ENCODE data around the gene FAM184B.

The FAM184B gene

GRCh38 chr4:17633600-17633999, 147.8 kb downstream of the FAM184B start:
- H3K4me3 ChIP-seq (ENCODE audit: low read length), result no peak overlapping the region
- peaks cover 81% of the 10 kb centered on the region for H3K36me3 ChIP-seq (ENCODE audit: insufficient read depth, low read length)
- H3K27ac ChIP-seq (ENCODE audit: low read depth, low read length), result no peak overlapping the region
- no peaks in the 10 kb centered on the region for H3K27me3 ChIP-seq (ENCODE audit: insufficient read depth, low read length)
- H3K9ac ChIP-seq (ENCODE audit: low read depth, low read length), result no peak overlapping the region
- H3K9me3 ChIP-seq (ENCODE audit: insufficient read depth, low read depth, low read length), result no peaks in the 10 kb centered on the region
- 98% methylated on average over 9 of the region's 9 CpGs for WGBS
- no peaks in the 10 kb centered on the region for H3K4me1 ChIP-seq (ENCODE audit: insufficient read depth, low read length)

GRCh38 chr4:17630228-17630627, 151.2 kb downstream of the FAM184B start:
- over 99% methylated on average over 4 of the region's 4 CpGs for WGBS
- no peaks in the 10 kb centered on the region for H3K27me3 ChIP-seq (ENCODE audit: insufficient read depth, low read length)
- H3K9me3 ChIP-seq (ENCODE audit: insufficient read depth, low read depth, low read length), result no peaks in the 10 kb centered on the region

GRCh38 chr4:17624821-17625220, 156.6 kb downstream of the FAM184B start:
- H3K4me1 ChIP-seq (ENCODE audit: insufficient read depth, low read length), result no peaks in the 10 kb centered on the region
- H3K36me3 ChIP-seq (ENCODE audit: insufficient read depth, low read length), result peaks cover 99% of the 10 kb centered on the region
- H3K27me3 ChIP-seq (ENCODE audit: insufficient read depth, low read length), result no peaks in the 10 kb centered on the region
- H3K27ac ChIP-seq (ENCODE audit: low read depth, low read length), result no peak overlapping the region
- WGBS, result 94% methylated on average over 2 of the region's 2 CpGs
- no peak overlapping the region for H3K4me3 ChIP-seq (ENCODE audit: low read length)
- H3K9ac ChIP-seq (ENCODE audit: low read depth, low read length), result no peak overlapping the region
- no peaks in the 10 kb centered on the region for H3K9me3 ChIP-seq (ENCODE audit: insufficient read depth, low read depth, low read length)

More at GRCh38 chr4:17630228-17630627, 151.2 kb downstream of the FAM184B start:
- Histone ChIP-seq H3K9ac (ENCODE audit: low read depth, low read length) (no peak overlapping the region), H3K4me3 (ENCODE audit: low read length) (no peak overlapping the region), H3K36me3 (ENCODE audit: insufficient read depth, low read length) (peaks cover 98% of the 10 kb centered on the region), H3K27ac (ENCODE audit: low read depth, low read length) (no peak overlapping the region), H3K4me1 (ENCODE audit: insufficient read depth, low read length) (no peaks in the 10 kb centered on the region)

GRCh38 chr4:17623451-17624001, 157.9 kb downstream of the FAM184B start:
- Histone ChIP-seq H3K4me3 (ENCODE audit: low read length) (no peak overlapping the region), H3K36me3 (ENCODE audit: insufficient read depth, low read length) (peaks cover 98% of the 10 kb centered on the region), H3K9me3 (ENCODE audit: insufficient read depth, low read depth, low read length) (no peaks in the 10 kb centered on the region), H3K4me1 (ENCODE audit: insufficient read depth, low read length) (no peaks in the 10 kb centered on the region), H3K27ac (ENCODE audit: low read depth, low read length) (no peak overlapping the region), H3K9ac (ENCODE audit: low read depth, low read length) (no peak overlapping the region), H3K27me3 (ENCODE audit: insufficient read depth, low read length) (no peaks in the 10 kb centered on the region)
- WGBS, result 95% methylated on average over 7 of the region's 7 CpGs

GRCh38 chr4:17619416-17620105, 161.9 kb downstream of the FAM184B start:
- H3K9ac ChIP-seq (ENCODE audit: low read depth, low read length), result no peak overlapping the region
- H3K27ac ChIP-seq (ENCODE audit: low read depth, low read length), result no peak overlapping the region
- WGBS, result 90% methylated on average over 7 of the region's 7 CpGs
- no peaks in the 10 kb centered on the region for H3K9me3 ChIP-seq (ENCODE audit: insufficient read depth, low read depth, low read length)
- H3K36me3 ChIP-seq (ENCODE audit: insufficient read depth, low read length), result peaks cover 80% of the 10 kb centered on the region
- H3K27me3 ChIP-seq (ENCODE audit: insufficient read depth, low read length), result no peaks in the 10 kb centered on the region
- H3K4me1 ChIP-seq (ENCODE audit: insufficient read depth, low read length), result no peaks in the 10 kb centered on the region
- no peak overlapping the region for H3K4me3 ChIP-seq (ENCODE audit: low read length)

GRCh38 chr4:17618926-17619325, 162.5 kb downstream of the FAM184B start:
- H3K36me3 ChIP-seq (ENCODE audit: insufficient read depth, low read length), result peaks cover 73% of the 10 kb centered on the region
- WGBS, result 51% methylated on average over 1 of the region's 1 CpG
- H3K9me3 ChIP-seq (ENCODE audit: insufficient read depth, low read depth, low read length), result no peaks in the 10 kb centered on the region
- no peak overlapping the region for H3K27ac ChIP-seq (ENCODE audit: low read depth, low read length)
- no peak overlapping the region for H3K4me3 ChIP-seq (ENCODE audit: low read length)
- H3K27me3 ChIP-seq (ENCODE audit: insufficient read depth, low read length), result no peaks in the 10 kb centered on the region
- H3K9ac ChIP-seq (ENCODE audit: low read depth, low read length), result no peak overlapping the region
- H3K4me1 ChIP-seq (ENCODE audit: insufficient read depth, low read length), result no peaks in the 10 kb centered on the region

- WGBS, result 92% methylated on average over 5 of the region's 5 CpGs
- Histone ChIP-seq H3K27me3 (ENCODE audit: insufficient read depth, low read length) (no peaks in the 10 kb centered on the region), H3K36me3 (ENCODE audit: insufficient read depth, low read length) (peaks cover 47% of the 10 kb centered on the region), H3K9ac (ENCODE audit: low read depth, low read length) (no peak overlapping the region), H3K9me3 (ENCODE audit: insufficient read depth, low read depth, low read length) (no peaks in the 10 kb centered on the region), H3K27ac (ENCODE audit: low read depth, low read length) (no peak overlapping the region), H3K4me1 (ENCODE audit: insufficient read depth, low read length) (no peaks in the 10 kb centered on the region), H3K4me3 (ENCODE audit: low read length) (no peak overlapping the region)
These were observed 165.1 kb downstream of the FAM184B start for GRCh38 chr4:17616283-17616682.

GRCh38 chr4:17614416-17615299, 166.8 kb downstream of the FAM184B start, which contains the start of gene MED28:
Gene MED28 (plus strand): TSS chr4:17614641. CDS start chr4:17614655, 14 bp downstream.
- under 1% methylated on average over 45 of the region's 46 CpGs for WGBS
- Histone ChIP-seq H3K27me3 (ENCODE audit: insufficient read depth, low read length) (no peaks in the 10 kb centered on the region), H3K9ac (ENCODE audit: low read depth, low read length) (peak within 1 kb of the TSS; percentile 96), H3K4me3 (ENCODE audit: low read length) (peak within 1 kb of the TSS; percentile 90), H3K4me1 (ENCODE audit: insufficient read depth, low read length) (no peaks in the 10 kb centered on the region), H3K27ac (ENCODE audit: low read depth, low read length) (peak within 1 kb of the TSS; percentile 82), H3K36me3 (ENCODE audit: insufficient read depth, low read length) (peaks cover 31% of the 10 kb centered on the region), H3K9me3 (ENCODE audit: insufficient read depth, low read depth, low read length) (no peaks in the 10 kb centered on the region)

- Histone ChIP-seq H3K27ac (ENCODE audit: low read depth, low read length) (no peak overlapping the region), H3K27me3 (ENCODE audit: insufficient read depth, low read length) (no peaks in the 10 kb centered on the region), H3K36me3 (ENCODE audit: insufficient read depth, low read length) (peaks cover 23% of the 10 kb centered on the region), H3K9me3 (ENCODE audit: insufficient read depth, low read depth, low read length) (no peaks in the 10 kb centered on the region), H3K9ac (ENCODE audit: low read depth, low read length) (peak overlapping the region; percentile 96), H3K4me3 (ENCODE audit: low read length) (peak overlapping the region; percentile 90), H3K4me1 (ENCODE audit: insufficient read depth, low read length) (no peaks in the 10 kb centered on the region)
- 1% methylated on average over 18 of the region's 23 CpGs for WGBS
These were observed 167.5 kb downstream of the FAM184B start for GRCh38 chr4:17613761-17614415.

- Histone ChIP-seq H3K4me1 (ENCODE audit: insufficient read depth, low read length) (no peaks in the 10 kb centered on the region), H3K27me3 (ENCODE audit: insufficient read depth, low read length) (no peaks in the 10 kb centered on the region), H3K4me3 (ENCODE audit: low read length) (no peak overlapping the region), H3K9me3 (ENCODE audit: insufficient read depth, low read depth, low read length) (no peaks in the 10 kb centered on the region), H3K27ac (ENCODE audit: low read depth, low read length) (no peak overlapping the region), H3K36me3 (ENCODE audit: insufficient read depth, low read length) (peaks cover 52% of the 10 kb centered on the region), H3K9ac (ENCODE audit: low read depth, low read length) (no peak overlapping the region)
- 78% methylated on average over 3 of the region's 3 CpGs for WGBS
These were observed 176.2 kb downstream of the FAM184B start for GRCh38 chr4:17605236-17605635.

- peaks cover 61% of the 10 kb centered on the region for H3K36me3 ChIP-seq (ENCODE audit: insufficient read depth, low read length)
- H3K9ac ChIP-seq (ENCODE audit: low read depth, low read length), result no peak overlapping the region
- H3K4me3 ChIP-seq (ENCODE audit: low read length), result no peak overlapping the region
- H3K27me3 ChIP-seq (ENCODE audit: insufficient read depth, low read length), result no peaks in the 10 kb centered on the region
- H3K27ac ChIP-seq (ENCODE audit: low read depth, low read length), result no peak overlapping the region
- 93% methylated on average over 1 of the region's 1 CpG for WGBS
- H3K9me3 ChIP-seq (ENCODE audit: insufficient read depth, low read depth, low read length), result no peaks in the 10 kb centered on the region
- H3K4me1 ChIP-seq (ENCODE audit: insufficient read depth, low read length), result no peaks in the 10 kb centered on the region
These were observed 181.6 kb downstream of the FAM184B start for GRCh38 chr4:17599826-17600225.
